OCI-LY7 (cell line): ENCODE results near the gene CABP1.

Source experiments
- EZH2phosphoT487 ChIP-seq: fragments of 200-600 bp; sonication (generic); IDR thresholded peaks from 2 replicates; pipeline ENCODE4 v1.6.1; 2018; ENCODE audit warnings: low read depth, borderline replicate concordance, mild to moderate bottlenecking, mixed run types, antibody characterized with exemption, low read length, moderate library complexity, mixed read lengths
- TF ChIP-seq, protein P1 (sequence below): fragments of 200-600 bp; sonication (generic); conservative IDR thresholded peaks from 2 replicates; pipeline ENCODE4 v1.5.1; 2014; ENCODE audit warnings: mild to moderate bottlenecking, antibody characterized with exemption, low read length, moderate library complexity, mixed read lengths

DNA sequence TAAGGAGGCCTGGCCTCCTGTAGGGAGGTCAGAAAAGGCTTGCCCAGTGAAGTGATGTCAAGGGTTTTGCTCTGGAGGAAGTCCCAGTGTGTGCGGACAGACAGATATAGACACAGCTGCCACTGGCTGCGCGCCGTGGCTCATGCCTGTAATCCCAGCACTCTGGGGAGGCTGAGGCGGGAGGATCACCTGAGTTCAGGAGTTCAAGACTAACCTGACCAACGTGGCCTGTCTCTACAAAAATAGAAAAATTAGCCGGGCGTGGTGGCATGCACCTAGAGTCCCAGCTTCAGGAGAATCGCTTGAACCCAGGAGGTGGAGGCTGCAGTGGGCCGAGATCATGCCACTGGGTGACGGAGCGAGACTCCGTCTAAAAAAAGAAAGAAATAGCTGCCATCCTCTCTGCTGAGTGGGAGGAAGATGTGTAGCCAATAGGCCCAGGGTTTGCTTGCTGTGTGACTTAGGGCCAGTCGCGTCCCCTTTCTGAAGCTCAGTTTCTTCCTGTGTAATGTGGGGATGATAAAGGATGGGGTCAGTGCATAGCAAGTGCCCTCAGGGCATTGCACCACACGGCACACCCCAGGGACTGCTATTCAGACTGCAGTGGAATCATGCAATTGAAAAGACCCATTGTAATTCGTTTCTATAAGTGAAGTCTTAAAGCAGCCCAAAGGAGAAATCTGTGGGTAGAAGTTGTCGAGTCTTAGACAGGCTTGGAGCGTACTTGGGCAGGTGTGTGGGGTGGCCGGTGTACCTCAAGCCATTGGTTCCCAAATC is 27.9 kb downstream of the CABP1 start:
- TF ChIP-seq, protein P1, sequence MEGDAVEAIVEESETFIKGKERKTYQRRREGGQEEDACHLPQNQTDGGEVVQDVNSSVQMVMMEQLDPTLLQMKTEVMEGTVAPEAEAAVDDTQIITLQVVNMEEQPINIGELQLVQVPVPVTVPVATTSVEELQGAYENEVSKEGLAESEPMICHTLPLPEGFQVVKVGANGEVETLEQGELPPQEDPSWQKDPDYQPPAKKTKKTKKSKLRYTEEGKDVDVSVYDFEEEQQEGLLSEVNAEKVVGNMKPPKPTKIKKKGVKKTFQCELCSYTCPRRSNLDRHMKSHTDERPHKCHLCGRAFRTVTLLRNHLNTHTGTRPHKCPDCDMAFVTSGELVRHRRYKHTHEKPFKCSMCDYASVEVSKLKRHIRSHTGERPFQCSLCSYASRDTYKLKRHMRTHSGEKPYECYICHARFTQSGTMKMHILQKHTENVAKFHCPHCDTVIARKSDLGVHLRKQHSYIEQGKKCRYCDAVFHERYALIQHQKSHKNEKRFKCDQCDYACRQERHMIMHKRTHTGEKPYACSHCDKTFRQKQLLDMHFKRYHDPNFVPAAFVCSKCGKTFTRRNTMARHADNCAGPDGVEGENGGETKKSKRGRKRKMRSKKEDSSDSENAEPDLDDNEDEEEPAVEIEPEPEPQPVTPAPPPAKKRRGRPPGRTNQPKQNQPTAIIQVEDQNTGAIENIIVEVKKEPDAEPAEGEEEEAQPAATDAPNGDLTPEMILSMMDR, result no peak
- TF ChIP-seq EZH2phosphoT487, result no peak
